AG09309 (cell line): ENCODE data around the gene BMAL1.
"Not testable (repeated sequence)": the region's sequence is repeated elsewhere in the genome, so short reads cannot be mapped to it uniquely, and the experiment has no call there.

Experiments used
- DNase-seq: peaks from one replicate; pipeline ENCODE4 v3.0.0-alpha.2; 2010; ENCODE audit warnings: low read depth
- H3K4me3 ChIP-seq: 2 replicates; pipeline ENCODE4 v1.5.1; 2011; ENCODE audit warnings: mild to moderate bottlenecking, low read depth, low read length, moderate library complexity; ENCODE audit not compliant: control insufficient read depth
- CTCF ChIP-seq: IDR thresholded peaks from 2 replicates; pipeline ENCODE4 v1.5.1; 2011; ENCODE audit warnings: mild to moderate bottlenecking, low read depth, low read length, inconsistent platforms; ENCODE audit not compliant: insufficient read depth, control insufficient read depth; ENCODE audit errors: missing control alignments

The BMAL1 gene

GRCh38 chr11:13384908-13385640, 107.5 kb downstream of the BMAL1 start:
- TF ChIP-seq CTCF, result peak; percentile 68
- H3K4me3 ChIP-seq, result no peak overlapping the region
- peak; percentile 1 for DNase-seq

GRCh38 chr11:13386567-13386966, 109.0 kb downstream of the BMAL1 start:
- H3K4me3 ChIP-seq, result no peak overlapping the region
- TF ChIP-seq CTCF, result no peak
- no peak for DNase-seq

- no peak for TF ChIP-seq CTCF
- DNase-seq, result no peak
- no peak overlapping the region for H3K4me3 ChIP-seq
Measured at GRCh38 chr11:13388741-13389140, 111.2 kb downstream of the BMAL1 start.

GRCh38 chr11:13391217-13391616, 113.6 kb downstream of the BMAL1 start:
- H3K4me3 ChIP-seq, result no peak overlapping the region
- no peak for TF ChIP-seq CTCF
- no peak for DNase-seq

- H3K4me3 ChIP-seq, DNase-seq: not testable (repeated sequence)
Measured at GRCh38 chr11:13398335-13398734, 120.7 kb downstream of the BMAL1 start.

GRCh38 chr11:13405220-13405619, 127.6 kb downstream of the BMAL1 start:
- no peak overlapping the region for H3K4me3 ChIP-seq

More at GRCh38 chr11:13405220-13405619, 127.6 kb downstream of the BMAL1 start:
- no peak for DNase-seq
- no peak for TF ChIP-seq CTCF
